Duodenal mucosa (tissue), 2 donors: ENCODE measurements around the gene GABRB3.

Source experiments
- H3K27ac ChIP-seq: one replicate; pipeline ENCODE4 v1.7.0; 2013; ENCODE audit warnings: low read depth, low read length
- H3K27me3 ChIP-seq, 2 donors: one replicate each; pipeline ENCODE4 v1.7.0; 2013; ENCODE audit warnings: low read length in 2 of 2, control low read depth in 1 of 2; ENCODE audit not compliant: insufficient read depth in 2 of 2, control insufficient read depth in 1 of 2
- H3K36me3 ChIP-seq, 2 donors: one replicate each; pipeline ENCODE4 v1.7.0; 2013; ENCODE audit warnings: low read length in 2 of 2, control low read depth in 1 of 2; ENCODE audit not compliant: insufficient read depth in 2 of 2, control insufficient read depth in 1 of 2
- H3K4me1 ChIP-seq, 2 donors: one replicate each; pipeline ENCODE4 v1.7.0; 2013; ENCODE audit warnings: low read length in 2 of 2, control low read depth in 1 of 2; ENCODE audit not compliant: insufficient read depth in 2 of 2, control insufficient read depth in 1 of 2
- H3K4me3 ChIP-seq, 2 donors: one replicate each; pipeline ENCODE4 v1.7.0; 2013; ENCODE audit warnings: low read length in 2 of 2, low read depth in 1 of 2
- H3K9ac ChIP-seq, 2 donors: one replicate each; pipeline ENCODE4 v1.7.0; 2013; ENCODE audit warnings: low read length in 2 of 2, low read depth in 1 of 2
- H3K9me3 ChIP-seq, 2 donors: one replicate each; pipeline ENCODE4 v1.7.0; 2013; ENCODE audit warnings: low read length in 2 of 2, control low read depth in 1 of 2; ENCODE audit not compliant: control insufficient read depth in 1 of 2

Gene GABRB3

DNA sequence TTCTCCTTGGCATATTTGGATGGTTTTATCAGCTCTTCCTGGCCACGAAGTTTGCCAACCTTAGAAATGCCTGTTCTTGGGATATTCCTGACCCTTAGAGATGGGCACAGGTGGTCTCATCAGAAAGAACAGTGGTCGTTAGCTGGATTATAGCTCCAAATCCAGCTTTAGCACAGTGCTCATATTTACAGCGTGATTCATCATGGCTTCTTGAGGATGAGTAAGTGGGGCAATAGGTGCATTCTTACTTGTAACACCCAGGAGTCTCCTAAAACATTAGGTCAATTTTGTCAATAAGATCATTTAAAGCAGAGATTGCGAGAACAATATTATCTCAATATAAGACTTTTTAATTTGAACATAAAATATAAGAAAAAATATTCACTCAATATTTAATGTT, 191.9 kb downstream of the GABRB3 start:
- no peak overlapping the region for H3K27ac ChIP-seq
- H3K9me3 ChIP-seq, result peaks cover 8 to 19% of the 10 kb centered on the region in 2 donors
- no peak overlapping the region for H3K4me3 ChIP-seq
- no peaks in the 10 kb centered on the region for H3K36me3 ChIP-seq
- no peak overlapping the region for H3K9ac ChIP-seq
- no peaks in the 10 kb centered on the region for H3K4me1 ChIP-seq
- H3K27me3 ChIP-seq, result no peaks in the 10 kb centered on the region

DNA sequence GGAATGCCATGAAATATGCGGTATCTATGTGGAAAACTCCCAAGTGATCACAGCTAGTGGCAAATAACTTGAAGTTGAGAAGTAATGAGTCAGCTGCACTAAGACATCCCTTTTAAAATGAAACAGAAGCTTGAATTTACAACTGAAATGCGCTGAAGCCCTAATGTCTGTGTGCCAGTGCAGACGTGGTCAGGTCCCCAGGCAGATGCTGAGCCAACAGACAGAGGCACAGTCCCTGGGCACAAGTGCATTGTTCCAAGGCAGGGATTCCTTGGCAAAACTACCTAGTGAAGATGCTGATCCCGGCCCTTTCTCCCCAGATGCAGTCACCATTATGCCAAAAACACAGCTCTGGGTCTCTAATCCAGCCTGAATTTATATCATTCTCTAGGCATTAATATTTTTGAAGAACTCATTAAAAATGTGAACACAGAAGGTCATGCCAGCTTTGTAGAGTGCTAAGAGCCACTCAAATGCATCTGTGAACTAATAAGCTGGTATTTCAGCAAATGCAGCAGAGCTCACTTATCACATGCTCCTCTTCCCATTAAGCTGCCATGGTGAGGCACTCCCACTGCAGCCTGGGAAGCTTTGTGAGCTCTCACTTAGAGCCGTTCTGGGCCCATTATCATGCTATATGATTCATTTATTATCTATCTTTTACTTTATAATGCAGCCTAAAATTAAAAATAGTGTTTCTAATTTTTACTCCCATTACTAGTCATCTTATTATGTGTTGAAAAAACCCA, 200.1 kb downstream of the GABRB3 start:
- no peaks in the 10 kb centered on the region for H3K36me3 ChIP-seq
- no peak overlapping the region for H3K4me3 ChIP-seq
- no peaks in the 10 kb centered on the region for H3K27me3 ChIP-seq
- H3K9ac ChIP-seq, result no peak overlapping the region
- no peak overlapping the region for H3K27ac ChIP-seq
- H3K4me1 ChIP-seq, result no peaks in the 10 kb centered on the region
- H3K9me3 ChIP-seq, result peaks cover 8 to 10% of the 10 kb centered on the region in 2 donors

DNA sequence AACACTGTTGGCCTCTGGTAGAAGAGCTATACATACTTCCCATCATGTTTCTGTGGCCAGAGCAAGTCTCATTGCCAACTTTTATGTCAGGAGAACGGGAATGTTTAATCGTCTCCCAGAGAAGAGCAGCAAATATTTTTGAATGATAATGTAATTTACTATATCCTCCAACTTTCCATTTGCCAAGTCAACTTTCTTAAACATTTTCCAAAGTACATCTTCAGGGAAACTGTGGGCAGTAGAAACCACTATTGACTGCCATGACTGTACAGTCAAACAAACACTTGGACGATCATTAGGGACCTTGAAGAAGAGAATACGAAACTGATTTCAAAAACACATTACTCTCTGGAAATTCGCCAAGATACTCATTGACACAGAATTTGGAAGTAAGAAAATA, 201.5 kb downstream of the GABRB3 start:
- Histone ChIP-seq H3K27me3 (no peaks in the 10 kb centered on the region), H3K9ac (no peak overlapping the region), H3K9me3 (peaks cover 8 to 10% of the 10 kb centered on the region in 2 donors), H3K4me3 (no peak overlapping the region), H3K4me1 (no peaks in the 10 kb centered on the region), H3K36me3 (no peaks in the 10 kb centered on the region), H3K27ac (no peak overlapping the region)

DNA sequence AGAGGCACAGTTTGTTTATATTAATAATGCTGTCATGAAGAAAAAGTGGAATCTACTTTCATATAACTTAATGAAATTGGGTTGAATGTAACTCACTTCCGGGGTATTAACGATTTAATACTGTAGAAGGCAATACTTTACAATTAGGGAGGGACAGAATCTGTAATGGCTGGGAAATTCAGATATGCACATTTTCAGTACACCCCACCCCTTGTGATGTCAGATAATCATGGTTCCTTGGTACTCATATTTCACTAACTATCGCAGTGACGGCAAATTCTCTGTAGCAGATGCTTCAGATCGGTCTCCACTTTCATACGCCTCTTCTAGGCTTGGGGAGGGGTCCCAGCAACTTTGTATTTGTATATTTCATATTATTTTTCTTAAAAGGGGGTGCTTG, 207.3 kb downstream of the GABRB3 start:
- no peaks in the 10 kb centered on the region for H3K27me3 ChIP-seq
- peaks cover 3 to 18% of the 10 kb centered on the region in 2 donors for H3K9me3 ChIP-seq
- no peaks in the 10 kb centered on the region for H3K4me1 ChIP-seq
- H3K27ac ChIP-seq, result no peak overlapping the region
- H3K9ac ChIP-seq, result no peak overlapping the region
- H3K4me3 ChIP-seq, result no peak overlapping the region
- no peaks in the 10 kb centered on the region for H3K36me3 ChIP-seq

DNA sequence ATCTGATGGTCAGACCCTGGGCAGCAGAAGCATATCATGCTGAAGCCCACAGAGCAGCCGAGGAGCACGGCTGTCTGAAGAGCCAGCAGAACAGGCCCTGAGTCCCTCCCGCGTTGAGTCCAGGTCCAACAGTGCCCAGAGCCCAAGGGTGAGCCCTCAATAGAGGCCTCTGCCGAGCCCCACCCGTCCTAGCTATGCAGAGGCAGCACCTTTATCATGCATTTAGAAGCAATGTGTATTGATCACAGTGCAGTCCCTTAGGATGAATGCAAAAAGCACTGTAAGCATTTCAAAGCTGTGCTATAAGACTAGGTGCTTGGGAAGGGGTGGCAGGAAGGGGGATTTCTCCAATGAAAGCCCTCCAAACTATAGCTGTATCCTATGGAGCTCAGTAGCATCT, 208.5 kb downstream of the GABRB3 start:
- H3K9ac ChIP-seq, result no peak overlapping the region
- no peak overlapping the region for H3K27ac ChIP-seq
- no peaks in the 10 kb centered on the region for H3K27me3 ChIP-seq
- no peaks in the 10 kb centered on the region for H3K36me3 ChIP-seq
- H3K4me3 ChIP-seq, result no peak overlapping the region
- no peaks in the 10 kb centered on the region for H3K4me1 ChIP-seq
- peaks cover 6 to 18% of the 10 kb centered on the region in 2 donors for H3K9me3 ChIP-seq

DNA sequence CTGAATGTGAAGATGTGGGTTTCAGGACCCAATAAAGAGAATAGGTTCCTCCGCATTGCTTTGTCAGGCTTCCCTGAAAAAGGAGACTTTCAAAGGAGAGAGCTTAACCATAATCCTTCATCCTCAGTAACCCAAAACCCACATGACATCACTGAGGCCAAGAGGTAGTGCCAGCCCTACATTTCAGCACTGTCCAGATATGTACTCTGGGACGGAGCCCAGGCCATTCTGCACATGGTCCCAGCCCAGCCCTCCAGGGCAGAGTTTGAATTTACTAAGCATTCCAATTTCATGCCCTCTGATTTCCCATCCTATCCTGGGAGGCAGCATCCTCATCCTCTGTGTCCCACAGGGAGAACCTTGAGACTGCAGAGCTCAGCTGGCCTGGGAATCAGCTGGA, 210.5 kb downstream of the GABRB3 start:
- H3K4me3 ChIP-seq, result no peak overlapping the region
- no peak overlapping the region for H3K9ac ChIP-seq

DNA sequence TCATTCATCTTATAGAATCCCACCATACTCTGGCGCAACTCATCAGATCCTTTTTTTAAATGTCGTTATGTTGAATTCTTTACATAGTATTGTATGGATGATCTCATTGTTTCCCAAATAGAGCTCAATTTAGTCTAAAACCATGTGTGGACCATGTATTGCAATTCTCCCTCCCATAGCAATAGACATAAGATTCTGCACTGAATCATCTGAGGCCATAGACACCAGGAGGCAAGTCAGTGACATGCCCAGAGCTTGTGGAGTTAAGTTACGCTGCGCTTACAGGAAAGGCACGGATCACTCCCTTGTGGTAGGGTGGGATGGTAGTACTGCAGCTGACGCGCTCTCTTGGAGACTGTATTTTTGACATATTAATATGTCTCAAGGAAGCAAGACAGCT, 211.0 kb downstream of the GABRB3 start:
- Histone ChIP-seq H3K27me3 (no peaks in the 10 kb centered on the region), H3K4me3 (no peak overlapping the region), H3K27ac (no peak overlapping the region), H3K9me3 (peaks cover 13 to 24% of the 10 kb centered on the region in 2 donors), H3K4me1 (no peaks in the 10 kb centered on the region), H3K36me3 (no peaks in the 10 kb centered on the region), H3K9ac (no peak overlapping the region)

More for the DNA sequence above, 210.5 kb downstream of the GABRB3 start:
- Histone ChIP-seq H3K4me1 (no peaks in the 10 kb centered on the region), H3K27me3 (no peaks in the 10 kb centered on the region), H3K27ac (no peak overlapping the region), H3K36me3 (no peaks in the 10 kb centered on the region), H3K9me3 (peaks cover 13 to 23% of the 10 kb centered on the region in 2 donors)

DNA sequence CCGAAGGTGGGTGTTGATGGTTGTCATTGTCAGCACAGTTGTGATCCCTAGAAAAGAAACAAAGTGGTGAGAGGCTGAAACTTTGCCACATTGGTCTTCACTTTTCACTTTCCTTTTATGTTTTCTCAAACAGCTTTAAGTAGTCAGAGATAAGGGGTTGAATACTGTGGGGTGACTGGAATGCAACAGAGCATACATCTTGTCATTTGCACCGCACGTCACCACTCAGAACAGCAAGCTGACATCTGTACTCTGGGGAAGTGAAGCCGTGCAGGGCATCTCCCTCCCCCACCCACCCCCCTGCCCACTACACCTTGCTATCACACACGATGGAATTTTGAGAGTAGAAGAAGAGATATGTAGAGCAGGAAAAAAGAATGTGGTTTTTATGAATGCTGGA, 211.7 kb downstream of the GABRB3 start:
- H3K4me1 ChIP-seq, result no peaks in the 10 kb centered on the region
- peaks cover 13 to 27% of the 10 kb centered on the region in 2 donors for H3K9me3 ChIP-seq
- H3K36me3 ChIP-seq, result no peaks in the 10 kb centered on the region
- no peak overlapping the region for H3K4me3 ChIP-seq
- H3K9ac ChIP-seq, result no peak overlapping the region
- H3K27me3 ChIP-seq, result no peaks in the 10 kb centered on the region
- no peak overlapping the region for H3K27ac ChIP-seq

DNA sequence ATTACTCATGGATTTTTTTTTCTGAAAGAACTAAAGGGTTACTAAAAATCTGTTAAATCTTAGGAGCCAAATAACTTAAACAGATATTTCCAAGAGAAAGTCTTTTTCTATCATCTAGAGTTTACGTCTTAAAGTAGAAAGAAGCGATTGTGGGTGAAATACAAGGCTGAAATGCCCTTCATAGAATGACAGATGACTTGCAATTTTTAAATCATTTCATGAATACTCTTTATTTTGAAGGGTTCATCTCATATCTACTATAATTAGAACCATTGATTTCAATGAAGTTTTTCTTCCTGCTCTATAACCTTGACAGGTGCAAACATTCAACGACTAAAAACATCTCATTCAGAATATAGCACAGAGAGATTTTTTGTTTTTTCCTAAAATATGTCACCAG, 217.0 kb downstream of the GABRB3 start:
- Histone ChIP-seq H3K27ac (no peak overlapping the region), H3K9ac (no peak overlapping the region), H3K9me3 (peaks cover 11 to 22% of the 10 kb centered on the region in 2 donors), H3K36me3 (no peaks in the 10 kb centered on the region), H3K27me3 (no peaks in the 10 kb centered on the region), H3K4me3 (no peak overlapping the region), H3K4me1 (no peaks in the 10 kb centered on the region)

DNA sequence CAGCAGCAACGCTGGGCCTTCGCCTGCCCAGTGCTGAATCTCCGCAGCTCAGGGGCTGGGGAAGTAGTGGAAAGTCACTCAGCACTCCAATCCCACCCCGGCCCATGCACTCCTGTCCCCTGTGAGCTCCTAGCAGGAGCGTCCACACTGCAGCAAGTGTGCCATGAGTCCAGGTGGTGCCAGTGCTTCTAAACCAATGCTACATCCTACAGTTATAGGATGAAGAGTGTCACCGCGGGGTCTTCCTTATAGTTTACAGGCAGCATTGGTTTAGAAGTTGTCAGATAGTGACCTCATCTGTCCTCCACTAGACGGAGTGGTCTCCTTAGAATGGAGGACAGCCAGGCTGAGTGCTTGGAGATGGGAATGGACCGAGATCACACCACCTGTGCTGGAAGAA, 221.4 kb downstream of the GABRB3 start:
- Histone ChIP-seq H3K27me3 (no peaks in the 10 kb centered on the region), H3K27ac (no peak overlapping the region), H3K9ac (no peak overlapping the region)

More for the DNA sequence above, 221.4 kb downstream of the GABRB3 start:
- Histone ChIP-seq H3K4me1 (no peaks in the 10 kb centered on the region), H3K36me3 (no peaks in the 10 kb centered on the region), H3K4me3 (no peak overlapping the region), H3K9me3 (peaks cover 14 to 28% of the 10 kb centered on the region in 2 donors)
